Measurements from ENCODE around the gene PIK3CB.

DNA sequence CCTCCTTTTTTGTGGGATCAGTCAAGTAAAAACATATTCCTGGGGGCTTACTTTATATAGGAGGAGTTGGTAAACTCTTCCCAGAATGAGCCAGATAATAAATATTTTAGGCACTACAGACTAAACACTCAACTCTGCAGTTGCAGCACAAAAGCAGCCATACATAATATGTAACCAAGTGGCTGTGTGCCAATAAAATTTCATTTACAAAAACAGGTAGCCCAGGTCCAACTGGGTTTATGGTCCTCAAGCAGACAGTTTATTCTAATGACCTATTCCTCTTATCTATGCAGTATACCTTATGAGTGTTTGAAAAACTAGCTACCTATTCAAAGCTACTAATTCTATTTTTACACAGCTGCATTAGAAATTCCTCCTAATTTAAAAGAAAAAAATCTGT lies 164.3 kb downstream of the PIK3CB start:
- TF ChIP-seq, protein P1, sequence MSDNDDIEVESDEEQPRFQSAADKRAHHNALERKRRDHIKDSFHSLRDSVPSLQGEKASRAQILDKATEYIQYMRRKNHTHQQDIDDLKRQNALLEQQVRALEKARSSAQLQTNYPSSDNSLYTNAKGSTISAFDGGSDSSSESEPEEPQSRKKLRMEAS (IDR thresholded peaks at IDR 0.05; ENCODE audit: low read depth, low read length) = no peak
- TF ChIP-seq, protein P2, sequence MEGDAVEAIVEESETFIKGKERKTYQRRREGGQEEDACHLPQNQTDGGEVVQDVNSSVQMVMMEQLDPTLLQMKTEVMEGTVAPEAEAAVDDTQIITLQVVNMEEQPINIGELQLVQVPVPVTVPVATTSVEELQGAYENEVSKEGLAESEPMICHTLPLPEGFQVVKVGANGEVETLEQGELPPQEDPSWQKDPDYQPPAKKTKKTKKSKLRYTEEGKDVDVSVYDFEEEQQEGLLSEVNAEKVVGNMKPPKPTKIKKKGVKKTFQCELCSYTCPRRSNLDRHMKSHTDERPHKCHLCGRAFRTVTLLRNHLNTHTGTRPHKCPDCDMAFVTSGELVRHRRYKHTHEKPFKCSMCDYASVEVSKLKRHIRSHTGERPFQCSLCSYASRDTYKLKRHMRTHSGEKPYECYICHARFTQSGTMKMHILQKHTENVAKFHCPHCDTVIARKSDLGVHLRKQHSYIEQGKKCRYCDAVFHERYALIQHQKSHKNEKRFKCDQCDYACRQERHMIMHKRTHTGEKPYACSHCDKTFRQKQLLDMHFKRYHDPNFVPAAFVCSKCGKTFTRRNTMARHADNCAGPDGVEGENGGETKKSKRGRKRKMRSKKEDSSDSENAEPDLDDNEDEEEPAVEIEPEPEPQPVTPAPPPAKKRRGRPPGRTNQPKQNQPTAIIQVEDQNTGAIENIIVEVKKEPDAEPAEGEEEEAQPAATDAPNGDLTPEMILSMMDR (IDR thresholded peaks at IDR 0.05; ENCODE audit: low read depth, low read length) = no peak

Data from NB4 (cell line).